Suprapubic skin (tissue), 3 donors: ENCODE data around the gene TST.

Source experiments
- CTCF ChIP-seq, 2 donors: fragments of 200-600 bp in 1 of 2; fragments of 450-650 bp in 1 of 2; sonication (generic) in 1 of 2; IDR thresholded peaks; one replicate each; pipeline ENCODE4 v1.5.1; 2016 to 2019; ENCODE audit warnings: antibody characterized with exemption in 2 of 2, mild to moderate bottlenecking in 1 of 2, moderate library complexity in 1 of 2
- POLR2AphosphoS5 ChIP-seq, 3 donors: sonication (generic); formaldehyde crosslinking; IDR thresholded peaks; one replicate each; pipeline ENCODE4 v1.6.1; 2017; ENCODE audit warnings: antibody characterized with exemption in 3 of 3

GRCh38 chr22:37048133-37048532 is 28.9 kb upstream of the TST start:
- no peak for TF ChIP-seq CTCF (IDR thresholded peaks at IDR 0.05)
- no peak for TF ChIP-seq POLR2AphosphoS5 (IDR thresholded peaks at IDR 0.05)
